Esophagus squamous epithelium (tissue), 5 donors: Measurements from ENCODE around the gene ASMTL. TPM values are rescaled to one million over a fixed set of nuclear protein-coding genes. Genes with fewer than 3 reads are reported as not detected.

Experiments used
- DNase-seq: peaks from one replicate; lab custom pipeline; 2025; lab: John Stamatoyannopoulos, UW
- H3K27ac ChIP-seq, 4 donors: fragments of 200-600 bp; sonication (generic); one replicate each; pipeline ENCODE4 v1.5.1; 2016 to 2019; ENCODE audit warnings: mild to moderate bottlenecking in 1 of 4
- H3K27me3 ChIP-seq, 4 donors: fragments of 200-600 bp; sonication (generic); 1 replicate in 3 of 4; 2 replicates in 1 of 4; pipeline versions ENCODE4 v1.5.1 to v1.6.0; 2017 to 2021; ENCODE audit warnings: antibody characterized with exemption in 1 of 4
- H3K36me3 ChIP-seq, 3 donors: fragments of 200-600 bp; sonication (generic); one replicate each; pipeline ENCODE4 v1.5.1; 2016 to 2019
- H3K4me1 ChIP-seq, 3 donors: fragments of 200-600 bp; sonication (generic); one replicate each; pipeline ENCODE4 v1.5.1; 2017 to 2019
- H3K4me3 ChIP-seq, 4 donors: fragments of 200-600 bp; sonication (generic); 1 replicate in 3 of 4; 2 replicates in 1 of 4; pipeline ENCODE4 v1.5.1; 2016 to 2019; ENCODE audit warnings: mild to moderate bottlenecking in 2 of 4, moderate library complexity in 1 of 4
- H3K9me3 ChIP-seq, 3 donors: fragments of 200-600 bp; sonication (generic); one replicate each; pipeline ENCODE4 v1.5.1; 2016 to 2019
- CTCF ChIP-seq, 6 experiments: fragments of 450-650 bp in 4 of 6; fragments of 200-600 bp in 2 of 6; sonication (generic) in 2 of 6; IDR thresholded peaks; one replicate each; pipeline ENCODE4 v1.5.1; 2016 to 2019; ENCODE audit warnings: antibody characterized with exemption in 6 of 6, mild to moderate bottlenecking in 4 of 6, moderate library complexity in 4 of 6
- POLR2A ChIP-seq, 4 donors: fragments of 450-650 bp; IDR thresholded peaks; one replicate each; pipeline ENCODE4 v1.6.1; 2017; ENCODE audit warnings: antibody characterized with exemption in 4 of 4, mild to moderate bottlenecking in 4 of 4, moderate library complexity in 3 of 4
- WGBS, 2 donors: methylation state at CpG; one replicate each; pipeline ENCODE4 v1.1.5; 2018; 5-methylcytosine and 5-hydroxymethylcytosine counted together
- intact Hi-C: fragments of 100-400 bp; cut with DNase I; formaldehyde crosslinking; loops from one replicate; pipeline ENCODE4 v1.15.0; 2022
- total RNA-seq, 4 donors: library from RNA; depleted of rRNA; stranded (reverse); fragments of >200 nt; gene quantifications; one replicate each; pipeline ENCODE4 v1.1.0, GENCODE V29; 2016
- donor health status: DM: yes; HTN: yes; CAD: no.

The ASMTL gene
- total RNA-seq, 4 donors from 2014 or later = 4.4 to 21.4 (median 11.1) TPM

- DNase-seq = no peak
- Histone ChIP-seq H3K9me3 (no peaks in the 10 kb centered on the region), H3K4me3 (peak overlapping the region; percentile 44 to 94 (median 90)), H3K4me1 (peaks cover 11 to 33% (median 15%) of the 10 kb centered on the region in 3 donors), H3K27ac (peak overlapping the region; percentile 90 to 96 (median 94)), H3K27me3 (no peaks in the 10 kb centered on the region), H3K36me3 (no peaks in the 10 kb centered on the region)
- no CpG with 5 or more reads among the region's 34 CpGs for WGBS, 2 donors
- intact Hi-C loops = loop anchor here (10.0 kb wide), 1 partner anchor 141 kb away; the partner anchor contains the start of gene AKAP17A
- TF ChIP-seq CTCF (IDR thresholded peaks at IDR 0.05) (no peak), POLR2A (IDR thresholded peaks at IDR 0.05) (peak in 1 of 4 donors; percentile 21)
These were observed 680 bp upstream of the ASMTL start for GRCh38 chrX:1453395-1453783.

- DNase-seq = no peak
- Histone ChIP-seq H3K9me3 (no peaks in the 10 kb centered on the region), H3K36me3 (no peaks in the 10 kb centered on the region), H3K4me1 (peaks cover 11 to 33% (median 15%) of the 10 kb centered on the region in 3 donors), H3K27me3 (no peaks in the 10 kb centered on the region), H3K4me3 (peak overlapping the region; percentile 88 to 94 (median 91)), H3K27ac (peak overlapping the region; percentile 88 to 96 (median 94))
- intact Hi-C loops = loop anchor here (10.0 kb wide), 1 partner anchor 143 kb away; the partner anchor contains the start of gene AKAP17A
- TF ChIP-seq CTCF (IDR thresholded peaks at IDR 0.05) = no peak
- 29 to 35% methylated on average over 19 to 21 of the region's 23 CpGs for WGBS, 2 donors
These were observed 821 bp downstream of the ASMTL start for GRCh38 chrX:1451661-1452515.

- no peak for TF ChIP-seq CTCF (IDR thresholded peaks at IDR 0.05)
- no peak for TF ChIP-seq POLR2A (IDR thresholded peaks at IDR 0.05)
- Histone ChIP-seq H3K9me3 (no peaks in the 10 kb centered on the region), H3K27ac (peak overlapping the region in 2 of 4 donors; percentile 88 to 96), H3K4me1 (peaks cover 11 to 33% (median 15%) of the 10 kb centered on the region in 3 donors), H3K36me3 (no peaks in the 10 kb centered on the region), H3K27me3 (no peaks in the 10 kb centered on the region), H3K4me3 (peak overlapping the region in 3 of 4 donors; percentile 88 to 94 (median 93))
- DNase-seq = no peak
- 77 to 90% methylated on average over 2 to 6 of the region's 6 CpGs for WGBS, 2 donors
- intact Hi-C loops = loop anchor here (10.0 kb wide), 1 partner anchor 144 kb away; the partner anchor contains the start of gene AKAP17A
These were observed 1.5 kb downstream of the ASMTL start for GRCh38 chrX:1451251-1451660.

GRCh38 chrX:1450361-1451161, 2.1 kb downstream of the ASMTL start:
- TF ChIP-seq CTCF (IDR thresholded peaks at IDR 0.05) = no peak
- no peak for TF ChIP-seq POLR2A (IDR thresholded peaks at IDR 0.05)
- intact Hi-C loops = loop anchor here (10.0 kb wide), 1 partner anchor 144 kb away; the partner anchor contains the start of gene AKAP17A
- no peak overlapping the region for H3K27ac ChIP-seq
- peaks cover 11 to 33% (median 15%) of the 10 kb centered on the region in 3 donors for H3K4me1 ChIP-seq
- WGBS, 2 donors = 60 to 70% methylated on average over 4 to 5 of the region's 9 CpGs
- no peaks in the 10 kb centered on the region for H3K27me3 ChIP-seq
- no peak overlapping the region for H3K4me3 ChIP-seq
- H3K9me3 ChIP-seq = no peaks in the 10 kb centered on the region
- no peaks in the 10 kb centered on the region for H3K36me3 ChIP-seq
- no peak for DNase-seq
